SK-N-SH (cell line): ENCODE measurements around the gene SMARCD3. TPM values are rescaled to one million over a fixed set of nuclear protein-coding genes. Genes with fewer than 3 reads are reported as not detected.

Experiments used
- CTCF ChIA-PET: fragments of 300-600, 350-600 bp; formaldehyde crosslinking; extraction: SDS; loops from one replicate; lab custom pipeline; 2021; lab: Yijun Ruan, JAX
- POLR2A ChIA-PET: fragments of 350-600 bp; sonication (Branson Sonifier 250); formaldehyde crosslinking; extraction: SDS; loops from one replicate; lab custom pipeline; 2020; ENCODE audit warnings: antibody characterized with exemption, inconsistent platforms; lab: Yijun Ruan, JAX
- DNase-seq: peaks from one replicate; pipeline ENCODE4 v3.0.0; 2012
- H2AFZ ChIP-seq: fragments of 200-600 bp; sonication (generic); 2 replicates; pipeline ENCODE4 v1.8.1; 2016; ENCODE audit warnings: antibody characterized with exemption, mild to moderate bottlenecking, low read depth
- H3F3A ChIP-seq: fragments of 200-600 bp; sonication (generic); replicated peaks from 2 replicates; pipeline ENCODE3; 2016; ENCODE audit warnings: antibody characterized with exemption, mild to moderate bottlenecking; ENCODE audit not compliant: insufficient read depth
- H3K27ac ChIP-seq, 2 experiments: fragments of 200-500 bp in 1 of 2; fragments of 200-600 bp in 1 of 2; sonication (Bioruptor generic) in 1 of 2; sonication (generic), shearing (Covaris generic) in 1 of 2; 2 replicates each; pipeline versions ENCODE4 v1.5.1 to v1.6.1; 2014 to 2016; ENCODE audit warnings: low read depth in 2 of 2, inconsistent platforms in 1 of 2, low read length in 1 of 2, mild to moderate bottlenecking in 1 of 2, mixed read lengths in 1 of 2
- H3K27me3 ChIP-seq: fragments of 200-600 bp; sonication (generic), shearing (Covaris generic); 2 replicates; pipeline ENCODE4 v1.6.1; 2016; ENCODE audit warnings: mixed run types; ENCODE audit not compliant: insufficient read depth
- H3K36me3 ChIP-seq, 2 experiments: fragments of 200-500 bp in 1 of 2; fragments of 200-600 bp in 1 of 2; sonication (Bioruptor generic) in 1 of 2; sonication (generic) in 1 of 2; replicated peaks in 1 of 2; 2 replicates each; pipeline versions ENCODE3 to v1.5.1; 2014 to 2016; ENCODE audit warnings: low read length in 1 of 2, mild to moderate bottlenecking in 1 of 2; ENCODE audit not compliant: insufficient read depth in 2 of 2, control insufficient read depth in 1 of 2
- H3K4me1 ChIP-seq, 2 experiments: fragments of 200-500 bp in 1 of 2; fragments of 200-600 bp in 1 of 2; sonication (Bioruptor generic) in 1 of 2; sonication (generic), shearing (Covaris generic) in 1 of 2; 2 replicates each; pipeline versions ENCODE4 v1.5.1 to v1.6.1; 2014 to 2016; ENCODE audit warnings: low read depth in 1 of 2, low read length in 1 of 2, mixed run types in 1 of 2; ENCODE audit not compliant: insufficient read depth in 2 of 2, control insufficient read depth in 1 of 2
- H3K4me2 ChIP-seq: fragments of 200-600 bp; sonication (generic), shearing (Covaris generic); 2 replicates; pipeline ENCODE4 v1.6.1; 2017; ENCODE audit warnings: mixed run types
- H3K4me3 ChIP-seq, 2 experiments: fragments of 200-500 bp in 1 of 2; fragments of 200-600 bp in 1 of 2; sonication (Bioruptor generic) in 1 of 2; sonication (generic), shearing (Covaris generic) in 1 of 2; 2 replicates each; pipeline versions ENCODE4 v1.5.1 to v1.8.1; 2014 to 2016; ENCODE audit warnings: low read depth in 2 of 2, inconsistent platforms in 1 of 2, low read length in 1 of 2, mild to moderate bottlenecking in 1 of 2, mixed read lengths in 1 of 2, moderate library complexity in 1 of 2
- H3K79me2 ChIP-seq: fragments of 200-600 bp; sonication (generic); 2 replicates; pipeline ENCODE4 v1.8.1; 2017; ENCODE audit warnings: mild to moderate bottlenecking; ENCODE audit not compliant: insufficient read depth
- H3K9ac ChIP-seq: fragments of 200-600 bp; sonication (generic); 2 replicates; pipeline ENCODE4 v1.6.1; 2017; ENCODE audit warnings: mixed run types
- H3K9me2 ChIP-seq: fragments of 200-600 bp; sonication (generic); 2 replicates; pipeline ENCODE4 v1.6.1; 2017; ENCODE audit warnings: mixed run types
- H3K9me3 ChIP-seq: fragments of 200-600 bp; sonication (generic); 2 replicates; pipeline ENCODE4 v1.6.1; 2017; ENCODE audit warnings: mixed run types, mild to moderate bottlenecking, moderate library complexity
- H4K20me1 ChIP-seq: fragments of 200-600 bp; sonication (generic); 2 replicates; pipeline ENCODE4 v1.6.1; 2017; ENCODE audit warnings: mild to moderate bottlenecking, mixed run types; ENCODE audit not compliant: insufficient read depth
- CHD2 ChIP-seq: fragments of 150-350 bp; IDR thresholded peaks from 2 replicates; pipeline ENCODE4 v1.6.1; 2018; ENCODE audit warnings: low read length; ENCODE audit not compliant: partially characterized antibody
- CTCF ChIP-seq: fragments of 200-600 bp; sonication (generic); IDR thresholded peaks from 2 replicates; pipeline ENCODE4 v1.6.1; 2017; ENCODE audit warnings: antibody characterized with exemption, mild to moderate bottlenecking, moderate library complexity
- ELF1 ChIP-seq: IDR thresholded peaks from 2 replicates; pipeline ENCODE4 v1.4.0; 2012
- EP300 ChIP-seq, 2 experiments: IDR thresholded peaks; 2 replicates each; pipeline versions ENCODE4 v1.4.0 to v1.6.1; 2012; ENCODE audit warnings: borderline replicate concordance in 1 of 2, low read depth in 1 of 2, low read length in 1 of 2
- FOSL2 ChIP-seq: IDR thresholded peaks from 2 replicates; pipeline ENCODE4 v1.4.0; 2012; ENCODE audit warnings: low read depth, mild to moderate bottlenecking, moderate library complexity, borderline replicate concordance
- FOXJ3 ChIP-seq: sonication (generic); formaldehyde crosslinking; IDR thresholded peaks from 2 replicates; pipeline ENCODE4 v1.5.1; 2020; ENCODE audit warnings: mild to moderate bottlenecking, missing genetic modification reagents
- GABPA ChIP-seq: IDR thresholded peaks from 2 replicates; pipeline ENCODE4 v1.4.0; 2012; ENCODE audit warnings: low read depth, mild to moderate bottlenecking
- GATA2 ChIP-seq: sonication (generic); formaldehyde crosslinking; IDR thresholded peaks from 2 replicates; pipeline ENCODE4 v1.5.0; 2020; ENCODE audit warnings: mild to moderate bottlenecking, missing genetic modification reagents
- JUND ChIP-seq: IDR thresholded peaks from 2 replicates; pipeline ENCODE4 v1.4.0; 2012
- MAX ChIP-seq: IDR thresholded peaks from 2 replicates; pipeline ENCODE4 v1.4.0; 2012; ENCODE audit warnings: low read depth
- MEF2A ChIP-seq: IDR thresholded peaks from 2 replicates; pipeline ENCODE4 v1.4.0; 2012; ENCODE audit warnings: low read depth, borderline replicate concordance
- NRF1 ChIP-seq: IDR thresholded peaks from 2 replicates; pipeline ENCODE4 v1.6.1; 2012; ENCODE audit warnings: low read depth, mild to moderate bottlenecking, low read length
- PBX3 ChIP-seq: IDR thresholded peaks from 2 replicates; pipeline ENCODE4; 2012
- RAD21 ChIP-seq: IDR thresholded peaks from 2 replicates; pipeline ENCODE4 v1.6.1; 2012; ENCODE audit warnings: mild to moderate bottlenecking, low read length
- RCOR1 ChIP-seq: fragments of 150-350 bp; IDR thresholded peaks from 2 replicates; pipeline ENCODE4 v1.6.1; 2017; ENCODE audit warnings: antibody characterized with exemption, low read length
- RXRA ChIP-seq: IDR thresholded peaks from 2 replicates; pipeline ENCODE4 v1.4.0; 2012; ENCODE audit warnings: low read depth, mild to moderate bottlenecking, borderline replicate concordance
- SIN3A ChIP-seq: IDR thresholded peaks from 2 replicates; pipeline ENCODE4 v1.6.1; 2012; ENCODE audit warnings: low read depth, mild to moderate bottlenecking, low read length, moderate library complexity, borderline replicate concordance
- SMC3 ChIP-seq: IDR thresholded peaks from 2 replicates; pipeline ENCODE4 v1.6.1; 2012; ENCODE audit warnings: low read depth, low read length, improper control_type of control experiment
- TCF12 ChIP-seq: IDR thresholded peaks from 2 replicates; pipeline ENCODE4 v1.4.0; 2012
- TEAD4 ChIP-seq: IDR thresholded peaks from 2 replicates; pipeline ENCODE4 v1.4.0; 2012; ENCODE audit warnings: mild to moderate bottlenecking, borderline replicate concordance; ENCODE audit not compliant: insufficient read depth
- ZBTB33 ChIP-seq: IDR thresholded peaks from 2 replicates; pipeline ENCODE4 v1.4.0; 2012; ENCODE audit warnings: low read depth, borderline replicate concordance
- WGBS: methylation state at CpG from one replicate; pipeline ENCODE4 v1.1.6; 2017; ENCODE audit warnings: low lambda C conversion rate; 5-methylcytosine and 5-hydroxymethylcytosine counted together
- polyA plus RNA-seq, 3 experiments: library from polyadenylated mRNA; depleted of rRNA; stranded (reverse); fragments of >200 nt; gene quantifications; 2 replicates each; pipeline ENCODE4 v1.2.3, GENCODE V29; 2012

The SMARCD3 gene
- polyA plus RNA-seq, 1 of the 3 experiments (the other 2 are of a cell fraction): 62.8 TPM

GRCh38 chr7:151193203-151193978 lies 55.1 kb downstream of the SMARCD3 start:
- TF ChIP-seq GABPA: no peak
- no peak for TF ChIP-seq CTCF
- no peak for TF ChIP-seq RCOR1
- no peak for TF ChIP-seq TCF12
- TF ChIP-seq ZBTB33: no peak
- TF ChIP-seq NRF1: no peak
- TF ChIP-seq EP300 (IDR thresholded peaks at IDR 0.05; ENCODE audit: borderline replicate concordance in 1 of 2, low read depth in 1 of 2, low read length in 1 of 2): no peak
- no peak for TF ChIP-seq JUND
- no peak for TF ChIP-seq MEF2A
- TF ChIP-seq GATA2 (CRISPR knock-in tag): no peak
- no peak for TF ChIP-seq ELF1
- no peak for TF ChIP-seq SIN3A
- TF ChIP-seq CHD2: no peak
- no peak overlapping the region for H2AFZ ChIP-seq
- no peak overlapping the region for H3K4me2 ChIP-seq
- H3F3A ChIP-seq: no peaks in the 10 kb centered on the region
- H3K36me3 ChIP-seq: no peaks in the 10 kb centered on the region
- H4K20me1 ChIP-seq: no peaks in the 10 kb centered on the region
- WGBS: 75% methylated on average over 14 of the region's 14 CpGs
- peaks cover 85% of the 10 kb centered on the region for H3K27me3 ChIP-seq
- H3K4me1 ChIP-seq: no peaks in the 10 kb centered on the region
- ChIA-PET CTCF (interaction anchor here (1.1 kb wide), 1 partner anchor 14 kb away, joined by 3 read pairs; no protein-coding TSS in a partner anchor), POLR2A (interaction anchor here (0.6 kb wide), 1 partner anchor 26 kb away, joined by 3 read pairs; no protein-coding TSS in a partner anchor)
- H3K79me2 ChIP-seq: no peaks in the 10 kb centered on the region
- H3K9me2 ChIP-seq: no peaks in the 10 kb centered on the region
- H3K27ac ChIP-seq: no peak overlapping the region
- H3K9ac ChIP-seq: no peak overlapping the region
- no peak for DNase-seq
- no peak overlapping the region for H3K4me3 ChIP-seq
- no peaks in the 10 kb centered on the region for H3K9me3 ChIP-seq

- no peaks in the 10 kb centered on the region for H3K9me3 ChIP-seq
- WGBS: 91% methylated on average over 12 of the region's 23 CpGs
- no peaks in the 10 kb centered on the region for H3F3A ChIP-seq
- H4K20me1 ChIP-seq: no peaks in the 10 kb centered on the region
- ChIA-PET CTCF (interaction anchor here (1.2 kb wide), 1 partner anchor 19 kb away, joined by 3 read pairs; no protein-coding TSS in a partner anchor), POLR2A (no interaction called here)
- H3K9ac ChIP-seq: no peak overlapping the region
- no peaks in the 10 kb centered on the region for H3K36me3 ChIP-seq
- peaks cover 89% of the 10 kb centered on the region for H3K27me3 ChIP-seq
- no peaks in the 10 kb centered on the region for H3K4me1 ChIP-seq
- H3K4me3 ChIP-seq: no peak overlapping the region
- no peak overlapping the region for H3K27ac ChIP-seq
- no peak for DNase-seq
- H3K4me2 ChIP-seq: no peak overlapping the region
- no peaks in the 10 kb centered on the region for H3K9me2 ChIP-seq
- no peaks in the 10 kb centered on the region for H3K79me2 ChIP-seq
- no peak overlapping the region for H2AFZ ChIP-seq
- TF ChIP-seq RAD21 (no peak), MAX (no peak), ZBTB33 (no peak), FOXJ3 (CRISPR knock-in tag) (no peak), TEAD4 (no peak), PBX3 (no peak), FOSL2 (no peak), RCOR1 (no peak), SMC3 (no peak), RXRA (no peak)
Observed at GRCh38 chr7:151192002-151192539, 56.4 kb downstream of the SMARCD3 start.
